Tongue (tissue), 2 donors: ENCODE results near the gene BBS12. TPM values are rescaled to one million over a fixed set of nuclear protein-coding genes. Genes with fewer than 3 reads are reported as not detected.

Experiments
- DNase-seq: peaks from one replicate; pipeline ENCODE4 v3.0.0-alpha.2; 2015
- total RNA-seq: library from RNA; depleted of rRNA; stranded (reverse); fragments of >200 nt; gene quantifications from one replicate; pipeline ENCODE4 v1.2.3, GENCODE V29; 2014

The BBS12 gene
- total RNA-seq, 1 donor from 2014 or later: 2.9 TPM

GRCh38 chr4:122715221-122715620 is 17.3 kb upstream of the BBS12 start:
- DNase-seq: no peak

DNA sequence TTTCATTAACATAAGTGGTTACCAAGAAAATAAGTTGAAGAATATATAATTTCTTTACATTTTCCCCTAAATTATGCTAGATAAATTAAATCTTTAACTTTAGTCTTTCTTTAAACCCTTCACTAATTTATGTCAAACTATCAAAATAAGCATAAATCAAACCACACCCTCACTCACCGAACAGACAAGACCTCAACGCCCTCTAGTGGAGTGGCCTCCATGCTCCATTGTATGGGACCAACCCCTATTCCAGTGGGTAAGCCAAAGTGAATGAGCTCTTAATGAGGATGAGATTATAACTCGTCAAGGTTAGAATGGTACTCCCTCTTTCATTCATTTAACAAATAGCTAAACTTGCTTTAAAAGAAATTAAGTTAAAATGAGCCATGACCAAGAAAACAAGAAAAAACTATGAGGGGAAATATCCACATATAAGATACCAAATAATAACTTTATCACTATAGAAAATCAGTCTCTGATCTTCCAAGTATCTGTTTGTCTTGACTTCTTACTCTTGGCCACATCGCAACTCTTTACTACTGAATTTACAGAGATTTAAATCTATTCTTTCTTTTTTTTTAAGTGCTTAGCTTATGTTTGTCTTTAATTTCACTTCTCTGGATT is 15.6 kb upstream of the BBS12 start:
- DNase-seq: peak; percentile 64

DNA sequence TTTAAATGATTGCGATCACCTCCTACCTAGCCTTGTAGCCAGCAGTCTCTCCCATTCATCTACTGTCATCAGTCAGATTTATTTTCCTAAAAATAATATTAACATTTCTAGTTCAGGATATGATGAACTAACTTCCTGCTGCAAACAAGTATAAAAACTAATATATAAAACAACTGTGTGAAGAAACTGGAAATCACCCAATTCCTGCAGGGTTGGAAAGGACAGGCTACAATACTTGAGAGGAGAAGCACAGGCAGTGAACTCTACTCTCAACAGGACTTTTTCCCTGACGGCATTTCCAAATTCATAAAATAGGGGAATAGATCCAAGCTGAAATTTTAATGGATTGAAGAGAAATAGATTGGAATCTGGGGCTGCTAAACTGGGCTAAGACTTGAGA is 14.2 kb upstream of the BBS12 start:
- no peak for DNase-seq

DNA sequence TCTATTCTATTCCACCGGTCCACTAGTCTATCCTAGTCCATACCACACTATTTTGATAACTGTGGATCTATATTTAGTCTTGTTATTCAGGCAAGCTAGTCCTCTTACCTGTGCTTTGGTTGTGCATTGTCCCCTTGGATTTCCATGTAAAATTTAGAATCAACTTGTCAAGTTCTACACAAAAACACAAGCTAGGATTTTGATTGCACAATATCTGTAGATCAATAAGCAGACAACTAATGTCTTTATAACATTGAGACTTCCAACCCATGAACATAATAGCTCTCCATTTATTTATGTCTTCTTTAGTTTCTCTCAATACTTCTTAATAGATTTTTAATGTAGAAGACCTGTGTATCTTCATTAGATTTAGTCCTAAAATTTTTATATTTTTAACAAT is 10.2 kb upstream of the BBS12 start:
- DNase-seq: no peak

DNA sequence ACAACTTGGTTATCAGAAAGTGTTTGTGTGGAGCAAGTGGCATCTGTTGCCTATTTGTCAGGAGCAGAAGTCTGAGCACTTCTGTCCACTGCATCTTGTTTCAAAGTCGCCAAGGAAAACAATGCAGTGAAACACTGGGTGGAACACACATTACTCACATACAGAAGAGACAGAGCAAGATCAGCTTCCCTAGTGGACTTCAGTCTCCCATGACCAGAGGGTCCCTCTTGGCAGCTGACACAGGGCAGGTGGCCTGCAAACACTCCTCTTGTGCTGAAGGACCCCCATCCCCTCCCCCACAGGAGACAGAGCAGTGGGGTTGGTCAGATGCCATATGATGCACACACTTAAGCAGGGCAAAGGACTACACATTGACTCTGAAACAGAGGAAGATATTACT is 3.6 kb upstream of the BBS12 start:
- DNase-seq: peak; percentile 83

DNA sequence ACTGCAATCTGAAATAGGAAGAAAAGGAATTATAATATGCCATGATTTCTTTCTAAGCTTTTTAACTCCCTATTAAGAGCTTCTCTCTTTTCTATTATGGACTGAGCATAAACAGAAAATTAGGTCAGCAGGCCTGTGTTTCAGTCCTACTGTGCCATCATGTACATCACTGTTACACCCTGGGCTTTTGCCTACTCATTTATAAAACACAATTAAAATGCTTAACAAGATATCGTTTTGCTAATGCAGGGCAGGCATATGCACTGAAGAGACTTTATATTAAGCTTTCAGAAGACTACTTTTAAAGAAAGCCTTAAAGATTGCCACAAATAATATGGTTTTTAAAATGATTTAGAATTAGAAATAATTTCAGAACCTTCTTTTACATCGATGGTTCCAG is 828 bp upstream of the BBS12 start:
- peak; percentile 13 for DNase-seq

GRCh38 chr4:122733787-122734120 is 1.2 kb downstream of the BBS12 start:
- DNase-seq: no peak

- DNase-seq: peak; percentile 16
These were observed 6.7 kb downstream of the BBS12 start for GRCh38 chr4:122739174-122739573.

DNA sequence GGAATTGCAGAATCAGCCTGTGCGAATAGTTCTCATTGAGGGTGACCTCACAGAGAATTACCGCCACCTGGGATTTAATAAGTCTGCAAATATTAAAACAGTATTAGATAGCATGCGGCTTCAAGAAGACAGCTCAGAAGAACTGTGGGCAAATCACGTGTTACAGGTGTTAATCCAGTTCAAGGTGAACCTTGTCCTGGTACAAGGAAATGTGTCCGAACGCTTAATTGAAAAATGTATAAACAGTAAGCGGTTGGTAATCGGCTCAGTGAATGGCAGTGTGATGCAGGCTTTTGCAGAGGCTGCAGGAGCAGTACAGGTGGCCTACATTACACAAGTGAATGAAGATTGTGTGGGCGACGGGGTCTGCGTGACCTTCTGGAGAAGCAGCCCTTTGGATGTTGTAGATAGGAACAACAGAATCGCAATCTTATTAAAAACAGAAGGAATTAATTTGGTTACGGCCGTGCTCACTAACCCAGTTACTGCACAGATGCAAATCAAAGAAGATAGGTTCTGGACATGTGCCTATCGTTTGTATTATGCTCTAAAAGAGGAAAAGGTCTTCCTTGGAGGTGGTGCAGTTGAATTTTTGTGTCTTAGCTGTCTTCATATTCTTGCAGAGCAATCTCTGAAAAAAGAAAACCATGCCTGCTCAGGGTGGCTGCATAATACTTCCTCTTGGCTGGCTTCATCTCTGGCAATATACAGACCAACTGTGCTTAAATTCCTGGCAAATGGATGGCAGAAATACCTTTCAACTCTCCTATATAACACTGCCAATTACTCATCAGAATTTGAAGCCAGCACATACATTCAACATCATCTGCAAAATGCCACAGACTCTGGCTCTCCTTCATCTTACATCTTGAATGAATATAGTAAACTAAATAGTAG is 10.7 kb downstream of the BBS12 start:
- no peak for DNase-seq

- no peak for DNase-seq
These were observed 11.7 kb downstream of the BBS12 start for GRCh38 chr4:122744229-122744628.

DNA sequence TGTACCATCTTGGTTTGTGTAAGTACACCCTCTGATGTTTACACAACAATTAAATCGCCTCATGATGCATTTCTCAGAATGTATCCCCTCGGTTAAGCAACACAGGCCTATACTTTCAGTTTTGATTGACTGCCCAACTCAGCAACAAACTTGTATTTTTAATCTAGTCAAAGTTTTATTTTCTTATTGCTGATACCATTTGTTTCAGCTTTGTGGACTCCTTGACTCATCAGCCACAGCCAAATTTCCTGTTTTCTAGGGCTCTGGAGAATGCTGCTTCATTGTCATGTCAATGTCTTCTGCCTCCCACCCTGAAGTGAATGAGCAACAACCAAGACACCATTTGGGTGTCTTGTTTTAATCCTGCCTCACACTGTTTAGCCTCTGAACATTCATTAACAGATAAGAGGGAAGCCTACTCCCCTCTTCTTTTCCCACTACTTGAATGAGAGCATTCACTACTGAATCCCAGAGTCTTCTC is 14.0 kb downstream of the BBS12 start:
- DNase-seq: no peak

GRCh38 chr4:122747068-122747467 is 14.6 kb downstream of the BBS12 start:
- no peak for DNase-seq

- no peak for DNase-seq
These were observed 15.4 kb downstream of the BBS12 start for GRCh38 chr4:122747883-122748282.

DNA sequence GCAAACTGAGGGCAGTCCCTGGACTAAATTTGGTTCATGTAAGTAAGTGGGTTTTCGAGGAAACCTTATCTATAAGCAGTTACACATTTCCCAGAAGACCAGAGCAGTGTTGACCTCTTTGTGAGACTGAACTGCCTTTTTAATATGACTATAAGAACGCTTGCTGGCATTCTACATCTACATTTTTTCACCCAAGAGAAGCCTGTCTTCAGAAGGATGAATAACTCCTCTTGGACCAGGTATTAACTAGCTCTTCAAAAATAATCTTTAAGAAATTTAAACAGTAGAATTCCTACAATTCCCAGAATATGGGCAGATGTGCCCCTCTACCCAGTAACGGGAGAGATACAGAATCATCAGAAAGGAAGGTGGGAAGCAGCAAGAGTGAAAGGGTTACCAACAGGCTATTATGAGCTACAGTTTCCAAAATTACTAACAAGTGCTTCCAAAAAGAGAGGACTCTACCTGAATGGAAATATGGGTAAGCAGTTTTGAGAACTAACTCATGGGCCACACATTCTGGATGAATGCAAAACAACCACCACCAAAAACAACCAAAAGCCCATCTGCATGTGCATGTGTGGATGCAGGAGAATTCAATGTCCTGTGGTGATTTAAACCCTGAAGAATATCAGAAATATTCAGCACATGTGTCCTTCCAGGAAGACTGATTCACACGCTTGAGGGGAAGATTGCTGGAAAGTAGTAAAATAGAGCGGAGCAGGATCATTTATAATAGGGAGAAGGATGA is 17.4 kb downstream of the BBS12 start:
- DNase-seq: no peak

GRCh38 chr4:122755675-122756074 is 23.2 kb downstream of the BBS12 start:
- no peak for DNase-seq

- peak; percentile 73 for DNase-seq
These were observed 25.5 kb downstream of the BBS12 start for GRCh38 chr4:122758033-122758432.

GRCh38 chr4:122759639-122760310 is 27.3 kb downstream of the BBS12 start:
- no peak for DNase-seq

DNA sequence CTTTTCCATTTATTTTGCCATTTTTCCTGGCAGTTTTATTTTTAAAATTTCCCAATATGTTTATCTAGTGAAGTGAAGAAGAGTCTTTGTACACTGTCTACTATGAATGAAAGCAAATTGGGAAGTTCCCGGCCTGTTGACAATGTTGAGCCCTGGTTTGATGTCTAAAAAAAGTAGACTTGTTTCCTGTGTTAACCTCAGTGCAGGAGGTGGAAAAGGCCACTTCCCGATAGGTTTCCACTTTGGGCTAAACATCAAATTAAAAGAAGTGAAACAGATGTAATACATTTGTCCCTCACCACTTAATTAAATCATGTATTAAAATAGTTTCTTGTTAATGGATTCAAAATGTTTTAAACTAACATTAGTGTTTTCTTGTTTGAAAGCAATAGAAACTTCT is 30.0 kb downstream of the BBS12 start:
- DNase-seq: no peak

GRCh38 chr4:122762966-122763716 is 30.6 kb downstream of the BBS12 start:
- no peak for DNase-seq

DNA sequence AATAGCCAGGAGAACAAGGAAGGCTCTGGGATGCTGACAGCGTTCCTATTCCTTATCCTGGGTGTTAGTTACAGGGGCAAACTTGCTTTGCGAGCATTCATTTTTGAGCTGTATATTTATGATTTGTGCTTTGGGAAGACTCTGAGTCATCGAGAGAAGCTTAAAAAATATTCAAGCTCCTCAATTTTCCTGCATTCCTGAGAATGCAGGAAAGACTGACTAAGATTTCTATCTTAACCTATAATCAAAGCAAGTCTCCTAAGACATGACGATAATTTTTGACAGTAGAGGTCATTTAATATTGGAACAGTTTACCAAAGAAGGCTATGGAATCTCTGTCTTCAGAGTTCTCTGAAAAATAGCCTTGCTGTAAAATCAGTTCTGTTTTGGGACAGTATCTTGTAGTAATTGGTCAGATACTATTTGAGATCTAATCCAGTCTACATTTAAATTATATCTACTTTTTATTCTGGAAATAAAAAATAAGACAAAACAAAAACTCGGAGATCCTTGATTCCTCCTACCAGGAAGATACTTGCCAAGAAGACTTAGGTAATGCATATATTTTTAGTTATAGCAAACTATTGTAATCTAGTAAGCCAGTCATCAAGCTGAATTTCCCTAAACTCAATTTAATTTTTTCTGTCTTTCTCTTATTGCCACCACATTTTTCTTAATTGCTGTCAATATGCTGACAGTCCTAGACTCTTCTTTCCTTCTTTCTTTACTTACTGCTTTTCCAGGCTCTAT is 31.7 kb downstream of the BBS12 start:
- DNase-seq: no peak

DNA sequence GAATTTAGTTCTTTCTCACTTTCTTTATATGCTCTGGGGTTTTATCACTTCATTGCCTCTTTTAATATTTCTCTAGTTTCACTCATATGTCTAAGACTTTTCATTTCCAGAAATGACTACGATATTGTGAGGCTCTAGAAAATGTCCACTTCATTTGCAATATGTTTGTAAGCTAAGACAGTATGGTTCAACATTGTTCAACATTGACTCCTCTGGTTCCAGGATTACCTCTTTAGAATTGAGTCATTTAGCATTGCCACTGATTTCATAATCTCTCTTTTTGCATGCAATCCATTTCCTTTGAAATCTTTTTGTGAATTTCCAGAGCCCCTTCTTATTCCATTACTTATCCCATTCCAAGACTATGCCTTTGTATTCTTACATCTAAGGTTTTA is 32.3 kb downstream of the BBS12 start:
- no peak for DNase-seq
